GM12874 (cell line): ENCODE results near the gene SUCLA2.

ENCODE experiments used
- TF ChIP-seq, protein P1 (sequence below): IDR thresholded peaks from 2 replicates; pipeline ENCODE4 v1.5.1; 2011; ENCODE audit warnings: low read depth, mild to moderate bottlenecking, control low read depth, low read length, moderate library complexity; ENCODE audit not compliant: insufficient read depth

Gene SUCLA2

DNA sequence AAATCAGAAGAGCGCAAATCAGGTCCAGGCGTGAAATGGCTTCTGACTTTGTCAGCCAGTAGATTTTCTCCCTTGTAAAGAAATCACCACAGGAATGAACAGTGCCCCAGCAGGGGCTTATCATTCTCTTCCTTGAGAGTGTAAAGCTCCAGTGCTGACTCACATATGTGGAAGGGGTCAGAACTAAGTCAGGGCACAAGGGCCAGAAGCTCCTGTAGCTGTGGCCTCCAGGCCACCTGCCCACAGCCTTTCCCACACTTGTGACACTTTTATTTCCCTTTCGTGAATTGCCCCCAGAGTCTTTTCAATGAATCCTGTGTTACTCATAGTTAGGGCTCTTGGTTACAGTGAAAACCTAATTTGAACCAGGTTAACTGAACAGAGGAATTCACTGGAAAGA, 99.6 kb downstream of the SUCLA2 start:
- TF ChIP-seq, protein P1, sequence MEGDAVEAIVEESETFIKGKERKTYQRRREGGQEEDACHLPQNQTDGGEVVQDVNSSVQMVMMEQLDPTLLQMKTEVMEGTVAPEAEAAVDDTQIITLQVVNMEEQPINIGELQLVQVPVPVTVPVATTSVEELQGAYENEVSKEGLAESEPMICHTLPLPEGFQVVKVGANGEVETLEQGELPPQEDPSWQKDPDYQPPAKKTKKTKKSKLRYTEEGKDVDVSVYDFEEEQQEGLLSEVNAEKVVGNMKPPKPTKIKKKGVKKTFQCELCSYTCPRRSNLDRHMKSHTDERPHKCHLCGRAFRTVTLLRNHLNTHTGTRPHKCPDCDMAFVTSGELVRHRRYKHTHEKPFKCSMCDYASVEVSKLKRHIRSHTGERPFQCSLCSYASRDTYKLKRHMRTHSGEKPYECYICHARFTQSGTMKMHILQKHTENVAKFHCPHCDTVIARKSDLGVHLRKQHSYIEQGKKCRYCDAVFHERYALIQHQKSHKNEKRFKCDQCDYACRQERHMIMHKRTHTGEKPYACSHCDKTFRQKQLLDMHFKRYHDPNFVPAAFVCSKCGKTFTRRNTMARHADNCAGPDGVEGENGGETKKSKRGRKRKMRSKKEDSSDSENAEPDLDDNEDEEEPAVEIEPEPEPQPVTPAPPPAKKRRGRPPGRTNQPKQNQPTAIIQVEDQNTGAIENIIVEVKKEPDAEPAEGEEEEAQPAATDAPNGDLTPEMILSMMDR = no peak

DNA sequence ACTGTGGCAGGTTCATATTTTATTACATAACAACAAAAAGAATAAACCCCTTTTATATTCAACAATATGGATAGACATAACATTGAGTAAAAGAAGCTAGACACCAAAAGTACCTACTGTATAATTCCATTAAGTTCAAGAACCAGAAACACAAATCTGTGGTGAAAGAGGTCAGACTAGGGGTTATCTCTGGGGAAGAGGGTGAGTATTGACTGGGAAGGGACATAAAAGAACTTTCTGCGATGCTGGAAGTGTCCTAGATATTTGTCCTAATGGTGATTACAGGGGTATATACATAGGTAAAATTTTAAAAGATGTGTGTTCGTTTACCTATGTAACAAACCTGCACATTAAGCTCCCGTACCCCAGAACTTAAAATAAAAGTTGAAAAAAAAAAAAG, 103.0 kb downstream of the SUCLA2 start:
- TF ChIP-seq, protein P1 = no peak

DNA sequence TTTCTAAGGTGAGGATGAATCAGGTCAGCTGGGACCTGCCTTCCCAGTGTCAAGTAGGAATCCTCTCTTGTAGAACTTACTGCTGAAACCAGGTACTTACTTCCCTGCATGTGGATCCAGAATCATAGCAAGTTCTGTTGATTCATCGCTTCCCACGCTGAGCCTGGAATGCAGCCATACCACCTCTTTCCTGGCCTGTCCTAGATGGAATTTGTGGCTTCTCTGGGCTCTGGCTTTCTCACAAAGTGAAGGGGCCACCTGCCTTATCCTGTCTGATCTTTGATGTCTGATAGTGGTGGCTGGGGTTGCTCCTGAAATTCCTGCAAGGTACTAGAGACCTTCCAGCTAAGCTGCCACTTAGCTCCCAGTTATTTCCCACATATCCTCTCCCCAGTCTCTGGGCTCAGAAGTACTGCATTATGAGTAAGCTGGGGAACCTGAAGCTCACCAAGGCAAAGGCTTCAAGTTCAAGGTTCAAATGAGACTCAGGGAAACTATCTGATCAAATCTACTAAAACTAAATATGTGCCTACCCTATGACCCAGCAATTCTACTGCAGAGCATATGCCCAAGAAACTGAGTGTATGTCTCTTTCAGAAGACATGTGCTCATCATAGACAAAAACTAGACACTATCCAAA, 103.5 kb downstream of the SUCLA2 start:
- TF ChIP-seq, protein P1 = no peak

DNA sequence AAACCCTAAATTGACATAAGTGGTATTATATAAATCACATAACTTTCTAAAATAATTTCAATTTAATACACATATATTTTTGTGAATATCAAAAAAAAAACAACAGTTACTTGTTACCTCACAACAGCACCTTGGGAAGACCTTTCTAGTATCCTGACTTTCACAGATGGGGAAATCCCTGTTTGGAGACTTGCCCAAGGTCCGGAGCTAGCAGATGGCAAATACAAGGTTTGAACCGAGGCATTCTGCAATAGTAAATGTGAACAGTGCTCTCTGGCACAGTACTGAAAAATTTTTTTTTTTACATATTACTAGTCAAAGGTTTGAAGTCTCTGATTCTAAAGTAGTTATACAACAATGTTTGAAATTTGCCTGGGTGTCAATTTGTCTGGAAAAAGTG, 104.5 kb downstream of the SUCLA2 start:
- TF ChIP-seq, protein P1 = no peak

DNA sequence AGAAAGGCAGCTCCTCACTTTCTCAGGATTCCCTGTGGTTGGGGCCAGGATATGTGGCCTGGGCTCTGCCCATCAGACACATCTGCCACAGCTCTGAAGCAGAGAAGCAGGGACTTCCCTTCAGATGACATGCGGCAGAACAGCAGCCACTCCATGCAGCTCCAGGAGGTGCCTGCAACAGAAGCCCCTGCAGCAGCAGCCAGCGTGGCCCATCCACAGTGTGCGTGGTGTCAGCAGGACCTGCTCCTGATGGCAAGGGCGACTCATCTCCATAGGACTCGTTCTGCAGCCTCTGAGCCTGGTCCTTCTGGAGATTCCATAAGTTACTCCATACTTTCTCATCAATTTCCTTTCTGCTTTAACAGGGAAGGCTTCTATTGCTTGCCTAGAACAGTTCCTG, 105.0 kb downstream of the SUCLA2 start:
- TF ChIP-seq, protein P1 = no peak

DNA sequence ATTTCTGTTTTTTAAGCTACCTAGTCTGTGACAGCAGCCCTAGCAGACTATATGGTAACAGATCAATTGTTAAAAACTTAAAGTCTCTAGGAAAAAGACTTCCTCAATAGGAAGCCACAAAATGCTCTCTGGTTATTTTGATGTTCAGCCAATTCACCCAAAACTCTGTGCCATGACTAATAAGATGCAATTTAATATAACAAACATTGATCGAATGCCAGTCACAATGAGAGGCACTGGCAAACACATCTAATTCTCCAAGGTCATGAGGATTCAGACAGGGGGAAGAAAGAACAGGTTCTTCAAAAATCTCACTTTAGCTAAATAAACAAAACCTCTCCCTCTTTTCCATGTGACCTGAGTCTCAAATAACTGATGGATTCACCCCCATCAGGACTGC, 107.5 kb downstream of the SUCLA2 start:
- TF ChIP-seq, protein P1 = no peak
